Measurements from ENCODE around the gene ROR2.

The ROR2 gene

DNA sequence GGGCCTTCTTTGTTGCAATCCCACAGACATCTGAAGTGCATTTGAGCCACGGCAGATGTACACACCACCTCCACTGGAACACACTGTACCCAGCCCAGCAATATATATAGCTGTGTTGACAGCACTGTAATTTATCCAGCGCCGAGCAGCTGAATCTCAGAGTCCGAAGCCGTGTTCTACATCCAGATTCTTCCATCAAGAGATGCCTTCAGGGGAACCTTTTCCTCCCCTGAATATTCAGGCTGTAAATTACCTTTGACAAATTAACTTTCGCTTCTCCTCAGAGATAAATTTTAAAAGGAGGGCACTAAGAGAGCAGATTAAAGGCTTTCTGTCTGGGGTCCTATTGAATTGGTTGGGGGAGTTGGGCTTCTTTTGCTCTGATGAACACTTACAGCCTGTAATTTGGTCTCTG, 76.4 kb downstream of the ROR2 start:
- DNase-seq (ENCODE audit: low read depth), result no peak

DNA sequence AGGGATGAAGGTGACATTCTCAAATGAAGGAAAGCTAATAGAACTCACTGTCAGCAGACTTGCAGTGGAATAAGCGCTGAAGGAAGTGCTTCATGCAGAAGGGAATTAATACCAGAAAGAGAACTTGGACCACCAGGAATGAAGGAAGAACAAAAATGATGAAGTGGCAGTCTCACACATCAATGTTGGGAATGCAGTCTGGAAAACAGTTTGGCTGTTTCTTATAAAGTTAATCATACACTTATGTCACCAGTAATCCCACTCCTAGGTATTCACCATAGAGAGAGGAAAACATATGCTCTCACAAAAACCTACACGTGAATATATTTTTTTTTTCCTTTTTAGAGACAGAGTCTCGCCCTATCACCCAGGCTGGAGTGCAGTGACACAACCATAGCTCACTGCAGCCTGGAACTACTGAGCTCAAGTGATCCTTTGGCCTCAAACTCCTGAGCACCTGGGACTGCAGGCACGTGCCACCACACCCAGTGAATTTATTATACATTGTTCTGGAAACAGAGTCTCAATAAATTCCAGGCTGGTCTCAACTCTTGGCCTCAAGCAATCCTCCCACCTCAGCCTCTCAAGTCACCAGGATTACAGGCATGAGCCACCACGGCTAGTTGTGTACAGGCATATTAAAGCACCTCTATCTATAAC, 81.2 kb downstream of the ROR2 start:
- no peak for DNase-seq (ENCODE audit: low read depth)

DNA sequence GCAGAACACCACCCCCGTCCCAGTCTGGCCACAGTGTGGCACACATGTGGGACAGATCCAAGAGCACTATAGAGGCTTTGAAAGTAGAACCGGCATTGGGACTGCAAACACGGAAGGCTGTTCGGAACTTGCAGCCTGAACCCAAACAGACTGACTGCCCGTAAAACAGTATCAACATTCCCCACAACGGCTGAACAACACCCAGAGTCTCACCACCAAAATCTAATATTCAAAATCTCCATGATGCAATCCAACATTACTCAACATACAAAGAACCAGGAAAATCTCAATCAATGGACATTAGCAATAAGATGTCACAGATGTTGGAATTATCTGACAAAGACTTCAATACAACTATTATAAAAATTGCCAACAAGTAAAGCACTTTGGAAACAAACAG, 82.3 kb downstream of the ROR2 start:
- no peak for DNase-seq (ENCODE audit: low read depth)

DNA sequence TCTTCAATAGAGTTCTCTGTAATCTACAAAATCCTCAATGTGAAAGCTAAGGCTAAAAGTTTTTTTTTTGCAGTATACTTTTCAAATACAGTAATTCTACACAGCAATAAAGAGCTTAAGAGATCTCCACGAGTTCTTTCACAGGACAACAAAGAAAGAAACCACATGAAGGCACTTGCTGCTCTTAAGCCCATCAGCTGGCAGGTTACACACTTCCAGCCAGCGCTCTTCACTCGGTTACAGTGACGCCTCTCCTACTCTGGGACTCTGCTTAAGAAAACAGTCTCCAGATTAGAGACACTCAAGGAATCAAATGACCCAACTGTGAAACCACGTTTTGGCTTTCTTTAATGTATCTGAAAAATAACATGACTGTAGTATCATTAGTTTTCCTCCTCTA, 85.0 kb downstream of the ROR2 start:
- DNase-seq (ENCODE audit: low read depth), result no peak

DNA sequence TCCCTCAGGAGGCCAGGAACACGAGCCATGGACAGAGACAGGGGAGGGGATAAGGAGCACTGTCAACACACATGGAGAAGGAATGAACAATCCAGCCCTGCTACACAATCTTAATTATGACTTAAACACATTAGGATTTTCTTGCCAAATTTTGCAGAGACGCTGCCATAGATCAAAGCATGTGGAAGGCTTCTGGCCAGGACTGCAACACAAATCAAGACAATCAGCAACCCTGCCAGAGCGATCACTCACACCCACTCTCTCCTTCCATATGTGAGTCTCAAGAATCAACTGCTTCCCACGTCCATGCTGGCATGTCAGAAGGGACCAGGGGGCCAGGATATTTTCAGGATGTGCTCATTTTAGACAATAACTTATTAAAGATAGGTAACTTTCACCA, 85.6 kb downstream of the ROR2 start:
- DNase-seq (ENCODE audit: low read depth), result no peak

DNA sequence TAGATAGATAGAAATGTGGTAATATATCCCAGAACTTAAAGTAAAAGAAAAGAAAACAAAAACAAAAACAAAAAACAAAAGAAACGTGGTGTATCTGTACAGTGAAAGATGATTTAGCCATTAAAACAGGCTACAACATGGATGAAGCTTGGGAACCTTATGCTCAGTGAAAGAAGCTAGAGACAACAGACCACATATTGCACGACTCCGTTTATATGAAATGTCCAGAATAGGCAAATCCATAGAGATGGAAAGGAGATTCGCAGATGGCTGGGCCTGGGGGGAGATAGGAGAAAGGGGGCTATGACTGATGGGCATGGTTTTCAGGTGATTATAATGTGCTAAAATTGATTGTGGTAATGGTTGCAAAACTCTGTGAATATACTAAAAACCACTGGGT, 86.6 kb downstream of the ROR2 start:
- DNase-seq (ENCODE audit: low read depth), result no peak

DNA sequence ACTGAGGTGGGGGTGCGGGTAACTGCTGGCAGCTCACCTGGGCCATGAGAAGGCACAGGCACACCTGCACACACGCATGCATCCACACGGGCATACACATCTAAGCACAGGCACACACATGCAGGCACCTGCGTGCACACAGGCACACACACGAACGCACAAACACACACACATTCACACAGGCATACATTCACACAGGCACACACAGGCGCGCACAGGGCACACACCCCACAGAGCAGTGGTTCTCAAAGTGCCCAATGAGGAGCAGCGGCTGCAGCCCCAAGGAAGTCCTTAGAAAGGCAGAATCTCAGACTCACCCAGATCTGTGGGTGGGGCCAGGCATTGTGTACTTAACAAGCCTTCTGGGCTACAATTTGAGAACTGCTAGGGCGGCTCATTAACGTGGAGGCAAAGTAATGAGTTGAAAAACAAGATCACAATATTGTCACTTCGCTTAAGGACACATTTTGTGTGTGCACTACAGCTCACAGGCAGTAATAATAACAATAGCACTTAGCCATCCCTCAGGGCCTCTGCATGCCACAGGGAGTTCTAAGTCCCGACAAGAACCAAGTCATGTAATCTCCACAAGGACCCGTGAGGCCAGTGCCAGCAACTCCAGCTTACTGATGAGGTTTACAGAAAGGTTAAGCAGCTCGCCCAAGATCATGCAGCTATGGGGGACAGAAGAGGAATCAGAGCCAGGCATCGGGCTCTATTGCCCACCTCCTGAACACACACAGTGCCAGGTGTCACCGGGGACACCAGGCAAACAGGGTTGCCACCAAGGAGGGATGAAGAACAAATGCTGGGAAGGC, 91.6 kb downstream of the ROR2 start:
- DNase-seq (ENCODE audit: low read depth), result no peak

DNA sequence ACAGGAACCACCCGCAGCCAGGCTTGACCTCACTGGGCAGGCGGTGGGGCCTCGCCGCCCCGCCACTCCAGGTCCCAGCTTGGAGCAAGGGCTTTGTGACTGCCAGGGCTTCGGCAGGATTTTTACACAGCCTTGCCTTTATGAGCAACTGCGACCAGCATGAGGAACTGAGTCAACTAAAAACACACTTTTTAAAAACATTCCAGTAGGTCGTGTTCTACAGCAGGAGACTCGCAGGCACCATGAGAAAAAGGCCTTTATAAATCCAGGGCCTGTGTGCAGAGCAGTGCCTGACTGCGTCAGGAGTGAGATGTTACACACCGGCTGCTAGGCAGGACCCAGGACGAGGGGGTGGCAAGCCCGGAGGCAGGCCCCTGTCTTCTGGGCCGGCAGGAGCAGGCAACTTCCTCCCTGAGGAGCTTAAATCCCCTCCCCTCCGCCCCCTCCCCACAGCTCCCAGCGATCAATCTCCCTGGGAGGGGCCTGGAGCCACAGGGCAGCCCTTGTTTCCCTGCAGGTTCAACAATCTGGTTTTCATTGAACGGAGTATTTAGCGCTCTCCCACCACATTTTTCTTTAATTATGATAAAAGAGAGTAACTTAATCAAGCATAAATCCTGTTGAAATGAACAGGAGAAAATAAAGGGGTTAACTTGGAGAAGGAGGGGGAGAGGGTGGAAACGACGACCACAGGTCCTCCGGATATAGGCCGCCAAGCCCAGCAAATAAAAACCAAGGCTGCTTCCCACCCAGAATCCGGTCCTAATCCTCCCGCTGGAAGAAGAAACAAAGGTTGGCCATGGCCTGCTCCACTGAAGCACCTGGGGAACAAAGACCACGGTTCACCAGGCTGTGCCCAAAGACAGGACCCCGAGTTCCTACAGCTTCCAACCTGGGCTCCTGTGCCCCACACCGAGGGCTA, 92.5 kb downstream of the ROR2 start:
- DNase-seq (ENCODE audit: low read depth), result no peak

DNA sequence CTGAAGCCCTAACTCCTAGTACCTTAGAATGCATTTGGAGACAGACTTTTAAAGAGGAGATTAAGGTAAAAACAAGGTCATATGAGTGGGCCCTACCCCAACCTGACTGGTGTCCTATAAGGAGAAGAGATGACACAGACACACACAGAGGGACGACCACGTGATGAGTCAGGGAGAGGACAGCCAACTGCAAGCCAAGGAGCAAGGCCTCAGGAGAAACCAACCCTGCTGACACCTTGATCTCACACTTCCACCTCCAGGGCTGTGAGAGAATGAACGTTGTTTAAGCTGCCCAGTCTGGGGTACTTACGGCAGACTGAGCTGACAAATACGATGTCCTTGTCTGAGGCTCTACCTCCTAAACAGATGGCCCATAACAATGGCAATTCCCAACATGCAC, 93.6 kb downstream of the ROR2 start:
- DNase-seq (ENCODE audit: low read depth), result no peak

DNA sequence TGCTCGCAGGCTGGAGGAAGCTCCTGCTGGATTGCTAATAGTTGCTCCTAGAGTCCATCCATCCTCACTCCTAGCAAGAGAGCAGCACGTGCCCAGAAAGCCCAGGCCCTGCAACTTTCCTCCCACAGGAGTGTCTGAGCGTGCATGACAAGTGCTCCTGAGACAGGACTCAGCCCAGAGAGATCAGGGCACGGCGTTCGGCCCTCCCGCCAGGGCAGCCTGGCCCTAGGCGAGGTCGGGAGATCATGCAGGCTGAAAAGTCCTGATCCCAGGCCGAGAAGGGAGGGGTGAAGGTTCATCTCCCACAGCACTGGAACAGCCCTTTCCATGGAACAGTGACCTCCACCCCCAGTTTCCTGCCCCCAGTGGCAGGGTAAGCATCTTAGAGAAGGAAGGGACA, 94.8 kb downstream of the ROR2 start:
- no peak for DNase-seq (ENCODE audit: low read depth)

DNA sequence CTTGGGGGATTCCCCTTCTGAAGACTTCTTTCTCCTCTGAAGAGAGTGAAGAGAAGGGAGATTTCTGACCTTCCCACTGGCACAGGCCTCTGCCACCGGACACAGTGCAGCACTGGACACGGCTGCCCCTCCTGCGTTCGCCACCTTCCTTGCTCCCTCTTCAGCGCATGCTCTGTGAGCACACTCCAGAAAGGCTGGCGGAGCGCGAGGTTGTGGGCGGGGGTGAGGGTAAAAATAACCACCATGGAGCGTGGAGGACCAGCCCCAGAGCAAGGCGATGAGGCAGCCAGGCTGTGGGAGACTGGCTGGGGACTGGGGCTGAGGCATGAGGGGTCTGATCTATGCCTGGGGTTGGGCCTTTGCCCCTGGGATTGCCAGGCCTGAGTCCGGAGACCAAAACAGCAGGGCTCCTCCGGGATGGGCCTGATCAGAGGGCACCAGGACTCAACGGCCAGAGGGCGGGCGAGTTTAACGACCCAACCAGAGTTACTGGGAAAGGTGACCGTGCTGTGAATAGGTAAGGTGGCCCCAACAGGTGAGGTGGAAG, 97.2 kb downstream of the ROR2 start:
- DNase-seq (ENCODE audit: low read depth), result no peak

DNA sequence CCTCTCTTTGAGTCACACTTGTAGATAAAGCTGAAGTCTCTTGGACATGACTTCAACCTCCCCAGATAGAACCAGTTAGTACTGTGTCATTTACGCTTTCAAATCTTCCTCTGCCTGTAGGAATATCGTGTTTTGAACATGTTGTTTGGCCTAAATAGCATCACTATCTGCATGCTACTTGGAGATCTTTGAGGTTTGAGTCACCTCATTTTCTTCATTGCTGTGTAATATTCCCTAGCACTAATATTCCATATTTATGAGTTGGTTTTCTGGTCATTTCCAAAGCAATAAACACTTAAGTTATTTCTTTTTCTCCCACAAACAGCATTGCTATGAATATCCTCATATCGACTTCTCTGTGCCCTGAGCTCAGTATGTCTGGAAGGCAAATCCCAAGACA, 100.3 kb downstream of the ROR2 start:
- no peak for DNase-seq (ENCODE audit: low read depth)

DNA sequence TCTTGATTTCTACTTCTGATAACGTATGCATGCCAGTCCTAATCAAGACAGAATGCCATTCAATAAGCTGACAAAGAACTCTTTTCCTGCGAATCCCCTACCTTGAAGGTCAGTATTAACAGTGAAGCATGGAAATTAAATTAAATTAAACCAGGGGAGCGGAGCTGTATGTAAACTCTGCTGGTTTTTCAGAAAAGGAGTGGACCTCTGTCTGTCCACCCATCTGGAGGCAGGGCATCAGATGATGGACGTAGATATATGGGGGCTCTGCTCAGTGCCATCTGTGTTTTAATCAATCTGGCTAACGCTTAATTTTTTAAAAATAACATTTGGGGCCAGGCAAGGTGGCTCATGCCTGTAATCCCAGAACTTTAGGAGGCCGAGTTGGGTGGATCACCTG, 101.9 kb downstream of the ROR2 start:
- no peak for DNase-seq (ENCODE audit: low read depth)

DNA sequence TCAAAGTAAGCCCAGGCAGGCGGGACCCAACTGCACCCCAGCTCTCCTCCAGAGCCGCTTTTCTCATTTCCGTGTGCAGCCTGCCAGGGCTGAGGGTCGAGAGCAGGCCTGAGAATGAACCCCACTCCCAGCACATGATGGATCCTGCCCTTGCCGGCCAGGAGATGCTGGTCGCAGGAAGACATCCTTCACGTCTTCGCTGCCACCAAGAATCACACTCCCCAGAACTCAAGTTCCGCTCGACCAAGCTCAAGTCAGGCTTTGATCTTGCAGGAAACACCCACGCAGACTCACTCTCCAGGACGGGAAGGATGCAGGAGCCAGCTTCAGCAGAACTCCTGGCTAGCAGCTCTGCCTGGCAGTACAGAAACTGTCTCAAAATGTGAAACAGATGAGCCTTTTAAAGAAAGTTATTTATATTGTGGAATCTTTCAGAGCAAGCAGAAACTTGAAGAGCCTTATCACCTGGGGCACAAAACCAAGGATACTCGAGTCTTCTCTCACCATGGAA, 102.4 kb downstream of the ROR2 start:
- no peak for DNase-seq (ENCODE audit: low read depth)

DNA sequence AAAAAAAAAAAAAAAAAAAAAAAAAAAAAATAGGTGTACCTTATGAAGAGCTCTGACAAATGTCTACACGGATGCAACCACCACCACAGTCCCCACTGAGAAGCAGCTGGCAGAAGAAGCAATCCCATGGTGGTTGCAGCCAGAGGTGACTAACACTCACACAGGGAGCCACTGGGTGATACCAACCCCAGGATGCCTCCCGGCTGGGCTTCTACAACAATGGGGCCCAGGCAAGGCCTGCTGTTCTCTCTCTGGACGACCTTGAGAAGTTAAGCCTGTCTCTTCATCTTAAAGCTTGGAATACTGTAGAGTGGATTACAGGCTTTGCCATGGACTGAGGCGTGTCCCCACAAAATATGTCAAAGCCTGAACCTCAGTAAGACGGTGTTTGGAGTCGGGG, 104.1 kb downstream of the ROR2 start:
- DNase-seq (ENCODE audit: low read depth), result no peak

DNA sequence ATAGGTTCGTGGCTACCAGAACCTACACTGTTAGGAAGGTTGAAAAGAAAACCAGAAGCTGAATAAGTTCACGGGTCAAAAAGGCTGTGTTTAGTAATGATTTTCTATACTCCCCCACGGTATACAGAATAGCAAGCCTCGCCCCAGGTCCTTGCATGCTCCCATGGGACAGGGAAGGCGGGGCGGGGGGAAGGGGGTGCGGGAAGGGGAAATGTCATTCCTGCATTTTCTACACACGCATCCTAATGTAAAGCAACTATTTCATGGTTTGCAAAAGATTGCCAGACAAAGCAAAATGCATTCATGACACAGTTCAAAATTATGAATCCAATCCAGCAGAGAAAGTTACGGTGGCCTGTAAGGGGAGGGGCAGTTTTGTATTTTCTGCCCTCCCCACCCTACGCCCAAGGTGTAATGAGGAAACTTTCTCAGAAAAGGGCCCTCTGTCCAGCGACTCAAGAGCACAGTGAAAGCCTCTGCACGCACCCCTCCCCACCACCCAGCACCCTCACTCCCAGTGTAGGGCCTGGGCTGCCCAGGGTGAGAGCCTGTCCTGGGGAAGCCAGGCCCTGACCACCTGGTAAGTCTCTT, 105.2 kb downstream of the ROR2 start:
- DNase-seq (ENCODE audit: low read depth), result no peak

DNA sequence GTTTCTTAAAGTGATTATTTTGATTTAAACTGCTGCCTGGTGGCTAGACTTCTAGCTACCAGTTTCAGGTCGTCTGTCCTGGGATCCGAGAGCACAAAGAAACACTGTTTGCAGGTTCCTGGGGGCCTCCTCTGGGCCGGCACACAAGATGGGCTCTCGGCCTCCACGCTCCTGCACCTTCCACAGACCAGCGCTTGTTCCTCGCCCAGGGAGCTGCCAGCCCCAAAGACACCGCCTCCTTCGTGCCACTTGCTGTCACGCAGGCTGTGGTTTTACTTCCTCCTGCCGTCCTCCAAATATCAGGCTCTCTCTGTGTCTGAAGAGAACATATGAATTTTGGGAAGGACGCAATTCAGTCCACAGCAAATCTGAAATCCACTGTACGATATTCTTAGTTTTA, 105.8 kb downstream of the ROR2 start:
- DNase-seq (ENCODE audit: low read depth), result no peak

DNA sequence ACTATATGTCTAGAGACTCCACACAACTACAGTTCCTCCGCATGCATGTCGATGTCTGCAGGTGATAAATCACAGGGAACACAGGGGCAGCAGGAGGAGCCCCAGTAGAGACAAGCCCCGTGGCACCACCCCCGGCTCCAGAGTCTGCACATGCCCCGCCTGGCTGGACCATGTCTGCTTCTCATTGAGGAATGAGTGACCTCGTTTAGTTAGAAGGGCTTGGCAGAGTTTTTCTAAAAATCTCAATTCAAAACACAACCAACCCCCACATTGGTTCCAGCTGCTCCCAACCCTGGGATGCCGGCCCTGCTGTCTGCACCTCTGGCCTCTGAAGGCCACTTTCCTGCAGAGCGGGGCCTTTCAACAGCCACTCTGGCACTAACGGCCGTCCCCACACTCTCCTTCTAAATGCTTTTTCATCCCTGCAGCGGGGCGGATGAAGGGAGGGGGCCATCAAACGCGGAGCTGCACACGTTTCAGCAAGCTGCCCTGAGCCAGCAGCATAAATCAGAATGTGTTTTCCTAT, 106.3 kb downstream of the ROR2 start:
- DNase-seq (ENCODE audit: low read depth), result no peak

DNA sequence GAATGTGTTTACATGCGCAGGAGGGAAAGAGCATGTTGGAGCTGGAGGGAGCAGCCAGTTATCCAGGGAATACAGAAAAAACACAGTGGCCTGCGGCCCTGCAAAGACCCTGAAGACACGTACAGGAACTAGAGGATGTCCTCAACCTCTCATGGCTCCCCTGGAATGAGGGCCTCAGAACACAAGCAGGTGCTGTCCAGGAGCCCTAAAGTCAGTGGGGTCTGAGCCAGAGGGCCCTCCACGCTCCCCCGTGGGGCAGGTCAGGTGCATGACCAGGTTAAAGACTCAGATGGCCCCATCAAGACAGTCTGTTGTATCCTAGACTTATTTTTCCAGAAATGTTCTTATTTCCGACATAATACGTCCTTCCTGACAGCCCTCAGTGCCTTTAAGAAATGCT, 106.9 kb downstream of the ROR2 start:
- no peak for DNase-seq (ENCODE audit: low read depth)

DNA sequence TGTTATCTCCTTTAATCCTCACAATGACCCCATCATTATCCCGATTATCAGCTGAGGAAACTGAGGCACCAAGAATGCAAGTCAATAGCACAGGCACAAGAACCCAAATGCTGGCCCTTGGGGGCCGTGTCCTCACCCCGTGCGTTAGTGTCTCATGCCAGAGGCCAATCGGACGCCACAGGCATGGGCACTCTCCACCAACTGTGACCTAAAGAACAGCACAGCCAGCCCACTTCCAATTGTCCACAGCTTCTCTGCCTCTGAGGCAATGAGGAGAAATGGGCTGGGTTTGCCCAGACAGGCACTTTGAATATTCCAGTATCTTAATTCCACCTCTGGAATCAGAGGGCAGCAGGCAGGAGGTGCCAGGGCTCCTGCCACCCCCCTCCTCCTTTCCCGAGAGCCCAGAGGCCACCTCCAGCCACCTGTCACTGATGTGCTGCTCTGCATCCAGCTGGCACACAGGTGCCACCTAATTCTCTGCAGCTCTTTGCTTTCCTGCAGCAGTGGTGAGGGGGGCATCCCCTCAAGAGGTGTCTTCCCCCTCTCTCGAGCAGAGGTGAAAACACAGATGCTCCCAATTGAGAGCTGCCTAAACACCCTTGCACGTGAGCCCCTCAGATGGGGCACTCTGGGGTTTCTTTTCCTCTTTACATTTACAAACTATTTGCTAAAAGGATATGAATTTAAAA, 107.5 kb downstream of the ROR2 start:
- no peak for DNase-seq (ENCODE audit: low read depth)

DNA sequence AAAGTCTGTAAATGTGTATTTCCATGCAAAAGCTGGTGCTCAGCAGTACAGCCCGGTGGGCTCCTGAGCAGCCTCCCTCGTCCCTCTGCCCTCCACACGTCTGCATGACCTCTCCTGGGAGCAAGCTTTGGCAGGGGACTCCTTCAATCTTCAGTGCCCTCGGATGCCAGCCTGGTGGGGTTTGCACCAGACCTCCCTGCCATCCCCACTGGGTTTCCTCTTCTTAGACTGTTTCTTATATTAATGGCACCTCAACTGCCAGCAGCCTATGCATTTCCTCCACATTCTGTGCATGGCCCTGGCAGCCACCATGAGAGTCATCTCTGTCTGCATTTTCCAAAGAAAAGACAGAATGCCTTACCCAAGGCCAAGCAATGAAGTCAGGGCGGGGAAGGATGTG, 108.4 kb downstream of the ROR2 start:
- DNase-seq (ENCODE audit: low read depth), result no peak

Data from GM04504 (cell line).